PC-3 (cell line): Measurements from ENCODE around the gene PDHX. TPM values are rescaled to one million over a fixed set of nuclear protein-coding genes. Genes with fewer than 3 reads are reported as not detected.

Source experiments
- ATAC-seq: fragments of 200-7000 bp; cut with Tn5 transposase; 2 replicates; pipeline ENCODE4 v1.9.1; 2020; ENCODE audit warnings: mild to moderate bottlenecking, moderate library complexity
- BruUV-seq: library from RNA; stranded (reverse); fragments of 400-500 nt; replicated peaks from 2 replicates; lab custom pipeline; 2021; lab: Mats Ljungman, UMichigan
- CTCF ChIA-PET: fragments of 300-600 bp; sonication (Branson Sonifier 250); formaldehyde crosslinking; loops from one replicate; lab custom pipeline; 2022; ENCODE audit warnings: antibody characterized with exemption; lab: Charles Lee
- POLR2A ChIA-PET: fragments of 300-600 bp; sonication (Branson Sonifier 250); formaldehyde crosslinking; loops from one replicate; lab custom pipeline; 2022; ENCODE audit warnings: antibody characterized with exemption; ENCODE audit not compliant: unreplicated experiment; lab: Charles Lee
- DNase-seq: peaks from one replicate; pipeline ENCODE4 v3.0.0-alpha.2; 2015
- H2AFZ ChIP-seq: fragments of 300-600 bp; sonication (generic); 2 replicates; pipeline ENCODE4 v1.6.0; 2016; ENCODE audit warnings: antibody characterized with exemption, low read length
- H3F3A ChIP-seq: fragments of 300-600 bp; sonication (generic); one replicate; pipeline ENCODE4 v1.6.0; 2017; ENCODE audit warnings: antibody characterized with exemption, low read length, control low read depth, mild to moderate bottlenecking; ENCODE audit not compliant: unreplicated experiment
- H3K27ac ChIP-seq: fragments of 300-600 bp; sonication (generic); 2 replicates; pipeline ENCODE4 v1.5.1; 2016; ENCODE audit warnings: mild to moderate bottlenecking, low read length
- H3K27me3 ChIP-seq: fragments of 300-600 bp; sonication (generic); 2 replicates; pipeline ENCODE4 v1.6.1; 2016; ENCODE audit warnings: low read length, mixed read lengths
- H3K36me3 ChIP-seq: fragments of 300-600 bp; sonication (generic); 2 replicates; pipeline ENCODE4 v1.6.1; 2016; ENCODE audit warnings: low read depth, mixed run types, low read length, mixed read lengths
- H3K4me1 ChIP-seq: fragments of 300-600 bp; sonication (generic); 2 replicates; pipeline ENCODE4 v1.5.1; 2016; ENCODE audit warnings: low read length; ENCODE audit not compliant: insufficient read depth
- H3K4me2 ChIP-seq: fragments of 300-600 bp; sonication (generic); 2 replicates; pipeline ENCODE4 v1.6.0; 2016; ENCODE audit warnings: low read length
- H3K4me3 ChIP-seq: fragments of 300-600 bp; sonication (generic); 2 replicates; pipeline ENCODE4 v1.5.1; 2016; ENCODE audit warnings: mild to moderate bottlenecking, low read length, mixed read lengths
- H3K79me2 ChIP-seq: fragments of 300-600 bp; sonication (generic); 2 replicates; pipeline ENCODE4 v1.6.1; 2017; ENCODE audit warnings: low read length, mixed read lengths
- H3K9ac ChIP-seq: fragments of 300-600 bp; sonication (generic); 2 replicates; pipeline ENCODE4 v1.6.0; 2016; ENCODE audit warnings: mild to moderate bottlenecking, low read length
- H3K9me2 ChIP-seq: fragments of 300-600 bp; sonication (generic); replicated peaks from 2 replicates; pipeline ENCODE4 v1.6.1; 2016; ENCODE audit warnings: mixed run types, low read length, mixed read lengths
- H3K9me3 ChIP-seq: fragments of 300-600 bp; sonication (generic); 2 replicates; pipeline ENCODE4 v1.6.1; 2016; ENCODE audit warnings: low read length, mixed read lengths
- H4K20me1 ChIP-seq: fragments of 300-600 bp; sonication (generic); 2 replicates; pipeline ENCODE4 v1.6.1; 2016; ENCODE audit warnings: low read length, mixed read lengths
- CTCF ChIP-seq: fragments of 300-600 bp; sonication (generic); conservative IDR thresholded peaks from 2 replicates; pipeline ENCODE4 v1.5.1; 2017; ENCODE audit warnings: antibody characterized with exemption, low read depth, mild to moderate bottlenecking, low read length
- EZH2 ChIP-seq: fragments of 300-600 bp; sonication (generic); IDR thresholded peaks from one replicate; pipeline ENCODE4 v1.6.1; 2017; ENCODE audit warnings: antibody characterized with exemption, mild to moderate bottlenecking, low read length; ENCODE audit not compliant: unreplicated experiment
- EZH2phosphoT487 ChIP-seq: fragments of 300-600 bp; sonication (generic); IDR thresholded peaks from 2 replicates; pipeline ENCODE4 v1.6.1; 2018; ENCODE audit warnings: mild to moderate bottlenecking, antibody characterized with exemption, low read length, borderline replicate concordance
- intact Hi-C: fragments of 100-400 bp; cut with micrococcal nuclease; formaldehyde crosslinking; loops from 2 replicates; pipeline ENCODE4 v1.9.0; 2023
- total RNA-seq: library from RNA; depleted of rRNA; stranded (reverse); fragments of >200 nt; gene quantifications from 2 replicates; pipeline ENCODE4 v1.2.3, GENCODE V29; 2014

Gene PDHX
- total RNA-seq, 1 experiment from 2014 or later: 20.3 TPM

DNA sequence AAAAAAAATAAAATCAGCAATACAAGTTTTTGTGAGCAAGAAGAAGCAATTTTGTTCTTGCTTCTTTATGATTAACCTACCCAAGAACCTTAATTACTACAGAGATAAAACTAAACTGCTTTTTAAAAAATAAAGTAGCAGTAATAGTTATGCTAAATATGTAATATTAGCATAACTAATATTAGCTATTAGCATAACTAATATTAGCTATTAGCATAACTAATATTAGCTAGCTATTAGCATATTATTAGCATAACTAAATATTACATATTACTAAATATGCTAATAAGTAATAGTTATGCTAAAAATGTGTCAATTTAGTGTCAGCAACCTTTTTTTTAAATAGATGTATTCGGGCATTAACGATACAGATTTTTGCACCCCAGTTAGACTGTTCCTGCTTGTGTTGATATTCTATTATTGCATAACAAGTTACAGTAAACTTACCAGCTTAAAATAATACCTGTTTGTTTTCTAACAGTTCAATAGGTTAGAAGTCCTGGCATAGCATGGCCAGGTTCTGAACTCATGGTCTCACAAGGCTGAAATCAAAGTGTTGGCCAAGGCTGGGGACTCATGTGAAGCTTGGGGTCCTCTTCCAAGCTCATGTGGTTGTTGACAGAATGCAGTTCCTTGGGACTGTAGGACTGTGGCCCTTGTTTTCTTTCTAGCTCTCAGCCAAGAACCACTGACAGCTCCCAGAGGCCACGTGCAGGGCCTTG is 48.4 kb downstream of the PDHX start:
- no peak for DNase-seq
- peaks cover 10% of the 10 kb centered on the region for H3K36me3 ChIP-seq
- BruUV-seq: no TSS peak
- H4K20me1 ChIP-seq: no peaks in the 10 kb centered on the region
- no peaks in the 10 kb centered on the region for H3K9me3 ChIP-seq
- intact Hi-C loops: no loop called here
- H3F3A ChIP-seq: no peaks in the 10 kb centered on the region
- H2AFZ ChIP-seq: no peak overlapping the region
- no peak overlapping the region for H3K9ac ChIP-seq
- no peak for ATAC-seq
- CTCF ChIA-PET: no interaction called here
- no peaks in the 10 kb centered on the region for H3K27me3 ChIP-seq
- no peak overlapping the region for H3K4me2 ChIP-seq
- H3K4me3 ChIP-seq: no peak overlapping the region
- POLR2A ChIA-PET: interaction anchor here (0.6 kb wide), 1 partner anchor 25 kb away, joined by 11 read pairs; no protein-coding TSS in a partner anchor
- H3K9me2 ChIP-seq: no peaks in the 10 kb centered on the region
- TF ChIP-seq EZH2phosphoT487: no peak
- TF ChIP-seq EZH2: no peak
- TF ChIP-seq CTCF: no peak
- H3K79me2 ChIP-seq: no peaks in the 10 kb centered on the region
- H3K4me1 ChIP-seq: no peaks in the 10 kb centered on the region
- H3K27ac ChIP-seq: no peak overlapping the region

GRCh38 chr11:34968862-34969261 is 52.4 kb downstream of the PDHX start:
- POLR2A ChIA-PET: no interaction called here
- no peak overlapping the region for H3K4me2 ChIP-seq
- ATAC-seq (no peak), DNase-seq (no peak)
- H3K27me3 ChIP-seq: no peaks in the 10 kb centered on the region
- no peak overlapping the region for H3K27ac ChIP-seq
- H2AFZ ChIP-seq: no peak overlapping the region
- no peaks in the 10 kb centered on the region for H4K20me1 ChIP-seq
- CTCF ChIA-PET: no interaction called here
- no peaks in the 10 kb centered on the region for H3K9me2 ChIP-seq
- no peak overlapping the region for H3K4me3 ChIP-seq
- no TSS peak for BruUV-seq
- intact Hi-C loops: no loop called here
- H3K4me1 ChIP-seq: no peaks in the 10 kb centered on the region; the same call in 1 of the 2 replicates
- no peak overlapping the region for H3K9ac ChIP-seq
- H3K9me3 ChIP-seq: no peaks in the 10 kb centered on the region
- H3K36me3 ChIP-seq: peaks cover 12% of the 10 kb centered on the region
- TF ChIP-seq CTCF (no peak), EZH2phosphoT487 (no peak), EZH2 (no peak)
- H3K79me2 ChIP-seq: no peaks in the 10 kb centered on the region
- H3F3A ChIP-seq: no peaks in the 10 kb centered on the region

DNA sequence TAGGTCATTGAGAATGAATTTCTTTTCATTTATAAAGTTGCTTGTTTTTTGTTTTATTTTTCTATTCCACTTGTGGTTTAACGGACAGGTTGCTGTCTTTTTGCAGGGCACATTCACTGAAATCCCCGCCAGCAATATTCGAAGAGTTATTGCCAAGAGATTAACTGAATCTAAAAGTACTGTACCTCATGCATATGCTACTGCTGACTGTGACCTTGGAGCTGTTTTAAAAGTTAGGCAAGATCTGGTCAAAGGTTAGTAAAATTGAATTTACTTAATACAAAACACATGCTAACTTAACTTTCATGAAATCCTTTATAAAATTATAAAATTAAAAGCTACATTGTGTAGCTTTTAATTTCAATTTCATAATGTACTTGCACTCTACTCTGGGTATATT is 53.6 kb downstream of the PDHX start:
- H2AFZ ChIP-seq: no peak overlapping the region
- H4K20me1 ChIP-seq: no peaks in the 10 kb centered on the region
- no peaks in the 10 kb centered on the region for H3K79me2 ChIP-seq
- H3K36me3 ChIP-seq: peaks cover 22% of the 10 kb centered on the region
- H3K9me2 ChIP-seq: no peaks in the 10 kb centered on the region
- BruUV-seq: no TSS peak
- TF ChIP-seq CTCF: no peak
- TF ChIP-seq EZH2phosphoT487: no peak
- TF ChIP-seq EZH2: no peak
- H3F3A ChIP-seq: no peaks in the 10 kb centered on the region
- no peak overlapping the region for H3K4me2 ChIP-seq
- H3K27ac ChIP-seq: no peak overlapping the region
- H3K4me1 ChIP-seq: peaks cover 3% of the 10 kb centered on the region
- no peaks in the 10 kb centered on the region for H3K9me3 ChIP-seq
- no peaks in the 10 kb centered on the region for H3K27me3 ChIP-seq
- no peak overlapping the region for H3K4me3 ChIP-seq
- ATAC-seq (no peak), DNase-seq (no peak)
- ChIA-PET CTCF (no interaction called here), POLR2A (interaction anchor here (0.6 to 0.7 kb wide), 4 partner anchors 51 to 399 kb away, joined by 3 read pairs; no protein-coding TSS in a partner anchor)
- intact Hi-C loops: no loop called here
- no peak overlapping the region for H3K9ac ChIP-seq
